K562 treated with DMSO at 1 percent for 48 hours (cell line): ENCODE data around the gene ALG11. TPM values are rescaled to one million over a fixed set of nuclear protein-coding genes. Genes with fewer than 3 reads are reported as not detected.

Experiments used
- total RNA-seq: library from RNA; unstranded; fragments of 300-600 nt; gene quantifications from 2 replicates; pipeline ENCODE4 v1.2.3, GENCODE V29; 2022; ENCODE audit warnings: low replicate concordance; ENCODE audit errors: extremely low read depth

Gene ALG11
- not detected in 2 replicates for total RNA-seq

GRCh38 chr13:52011632-52012511, at the start of gene ALG11:
Gene ALG11, plus strand, starts transcription at chr13:52012398. Its CDS starts 21 bp downstream, at chr13:52012419.

GRCh38 chr13:52010890-52011631, 1.1 kb upstream of the ALG11 start, which contains the start of gene ATP7B:
Gene ATP7B, minus strand, starts transcription at chr13:52011450. Its CDS starts 113 bp downstream, at chr13:52011337.

GRCh38 chr13:52024481-52024880, 12.3 kb downstream of the ALG11 start, which contains the start of gene UTP14C:
Gene UTP14C, plus strand, starts transcription at chr13:52024691. Its CDS starts 4,114 bp downstream, at chr13:52028805.

Other genes starting within 250 kb of the ALG11 start
- gene DHRS12, start 208.2 kb upstream of the ALG11 start, total RNA-seq = not detected in 2 replicates
- not detected in 2 replicates for gene TMEM272, start 167.2 kb upstream of the ALG11 start, total RNA-seq
- not detected in 2 replicates for gene CCDC70, start 150.4 kb upstream of the ALG11 start, total RNA-seq
- gene ATP7B, start 948 bp upstream of the ALG11 start, total RNA-seq = not detected in 2 replicates
- not detected in 2 replicates for gene UTP14C, start 12.3 kb downstream of the ALG11 start, total RNA-seq
- gene NEK5, start 116.7 kb downstream of the ALG11 start, total RNA-seq = not detected in 2 replicates
- not detected in 2 replicates for gene NEK3, start 147.2 kb downstream of the ALG11 start, total RNA-seq